GM19455 (cell line): ENCODE data around the gene ZNF560.
"Not testable (repeated sequence)": the region's sequence is repeated elsewhere in the genome, so short reads cannot be mapped to it uniquely, and the experiment has no call there.

ENCODE experiments used
- ATAC-seq: cut with Tn5 transposase; IDR thresholded peaks from one replicate; pipeline ENCODE4 v1.9.1; 2021; ENCODE audit not compliant: unreplicated experiment

ZNF560 gene

GRCh38 chr19:9498183-9498902, at the start of gene ZNF560:
Gene ZNF560, minus strand, starts transcription at chr19:9498616. Its CDS starts 23,303 bp downstream, at chr19:9475313.
- no peak for ATAC-seq

GRCh38 chr19:9547870-9548269, 49.5 kb upstream of the ZNF560 start:
- ATAC-seq, result no peak

GRCh38 chr19:9541281-9541680, 42.9 kb upstream of the ZNF560 start:
- not testable (repeated sequence) for ATAC-seq

- ATAC-seq, result not testable (repeated sequence)
Observed at GRCh38 chr19:9539921-9540320, 41.5 kb upstream of the ZNF560 start.

GRCh38 chr19:9539201-9539600, 40.8 kb upstream of the ZNF560 start:
- ATAC-seq, result not testable (repeated sequence)

GRCh38 chr19:9538183-9539058, 40.0 kb upstream of the ZNF560 start, which contains the start of gene ZNF426:
Gene ZNF426, minus strand, starts transcription at chr19:9538645. Its CDS starts 2,413 bp downstream, at chr19:9536232.
- ATAC-seq, result peak; percentile 72

- ATAC-seq, result no peak
Observed at GRCh38 chr19:9535934-9536333, 37.5 kb upstream of the ZNF560 start.

- ATAC-seq, result no peak
Observed at GRCh38 chr19:9531933-9532332, 33.5 kb upstream of the ZNF560 start.

GRCh38 chr19:9528757-9529336, 30.4 kb upstream of the ZNF560 start:
- ATAC-seq, result no peak

GRCh38 chr19:9523885-9524474, 25.6 kb upstream of the ZNF560 start:
- no peak for ATAC-seq

- no peak for ATAC-seq
Observed at GRCh38 chr19:9507285-9507684, 8.9 kb upstream of the ZNF560 start.

- no peak for ATAC-seq
Observed at GRCh38 chr19:9500796-9501195, 2.4 kb upstream of the ZNF560 start.

GRCh38 chr19:9494096-9494495, 4.3 kb downstream of the ZNF560 start:
- ATAC-seq, result no peak

- no peak for ATAC-seq
Observed at GRCh38 chr19:9487016-9487415, 11.4 kb downstream of the ZNF560 start.

GRCh38 chr19:9485140-9485539, 13.3 kb downstream of the ZNF560 start:
- no peak for ATAC-seq

GRCh38 chr19:9474975-9475374, 23.4 kb downstream of the ZNF560 start:
- ATAC-seq, result no peak

GRCh38 chr19:9467161-9467560, 31.3 kb downstream of the ZNF560 start:
- no peak for ATAC-seq

- no peak for ATAC-seq
Observed at GRCh38 chr19:9461938-9462337, 36.5 kb downstream of the ZNF560 start.

- ATAC-seq, result no peak
Observed at GRCh38 chr19:9456018-9456689, 42.3 kb downstream of the ZNF560 start.

- no peak for ATAC-seq
Observed at GRCh38 chr19:9453953-9454352, 44.5 kb downstream of the ZNF560 start.

GRCh38 chr19:9445037-9445436, 53.4 kb downstream of the ZNF560 start:
- ATAC-seq, result no peak
